Upper lobe of left lung (tissue), 6 donors: Measurements from ENCODE around the gene NFS1. TPM values are rescaled to one million over a fixed set of nuclear protein-coding genes. Genes with fewer than 3 reads are reported as not detected.

Experiments used
- ATAC-seq, 2 donors: fragments of 200-7000 bp; cut with Tn5 transposase; one replicate each; pipeline ENCODE4 v1.9.1; 2022; ENCODE audit warnings: mild to moderate bottlenecking in 2 of 2, moderate library complexity in 2 of 2; ENCODE audit not compliant: low FRiP score in 2 of 2
- DNase-seq, 2 donors: peaks; one replicate each; pipeline ENCODE4 v3.0.0-alpha.2; 2019 to 2020
- H3K27ac ChIP-seq, 4 donors: fragments of 200-600 bp; sonication (generic); one replicate each; pipeline ENCODE4 v1.5.1; 2016 to 2019
- H3K27me3 ChIP-seq, 4 donors: fragments of 200-600 bp; sonication (generic); one replicate each; pipeline ENCODE4 v1.5.1; 2017 to 2019
- H3K36me3 ChIP-seq, 4 donors: fragments of 200-600 bp; sonication (generic); one replicate each; pipeline ENCODE4 v1.5.1; 2016 to 2019
- H3K4me1 ChIP-seq, 4 donors: fragments of 200-600 bp; sonication (generic); one replicate each; pipeline ENCODE4 v1.5.1; 2018 to 2019
- H3K4me3 ChIP-seq, 4 donors: fragments of 200-600 bp; sonication (generic); one replicate each; pipeline ENCODE4 v1.5.1; 2017 to 2019; ENCODE audit warnings: mild to moderate bottlenecking in 2 of 4, moderate library complexity in 1 of 4
- H3K9me3 ChIP-seq, 4 donors: fragments of 200-600 bp; sonication (generic); one replicate each; pipeline ENCODE4 v1.5.1; 2018 to 2019
- CTCF ChIP-seq, 6 experiments: fragments of 450-650 bp in 4 of 6; fragments of 200-600 bp in 2 of 6; sonication (generic) in 2 of 6; IDR thresholded peaks; one replicate each; pipeline ENCODE4 v1.5.1; 2016 to 2019; ENCODE audit warnings: antibody characterized with exemption in 6 of 6
- EP300 ChIP-seq, 4 donors: sonication (generic); formaldehyde crosslinking; IDR thresholded peaks; one replicate each; pipeline ENCODE4 v1.5.1; 2017; ENCODE audit warnings: antibody characterized with exemption in 4 of 4, control low read depth in 2 of 4
- POLR2A ChIP-seq, 4 donors: fragments of 450-650 bp; IDR thresholded peaks; one replicate each; pipeline ENCODE4 v1.5.1; 2016 to 2017; ENCODE audit warnings: antibody characterized with exemption in 4 of 4, mild to moderate bottlenecking in 2 of 4
- POLR2AphosphoS5 ChIP-seq, 2 donors: sonication (generic); formaldehyde crosslinking; IDR thresholded peaks; one replicate each; pipeline ENCODE4 v1.5.1; 2017; ENCODE audit warnings: antibody characterized with exemption in 2 of 2
- WGBS, 2 donors: methylation state at CpG; one replicate each; pipeline ENCODE4 v1.1.5; 2017 to 2018; 5-methylcytosine and 5-hydroxymethylcytosine counted together
- total RNA-seq, 6 donors: library from RNA; depleted of rRNA in 4 of 6; stranded (reverse); fragments of >200 nt in 4 of 6; gene quantifications; one replicate each; pipeline versions ENCODE4 v1.1.0 to v1.2.1, GENCODE V29; 2016 to 2021
- donor health status: DM: no; HTN: no; CAD: no; lungs with moderate emphysema.
- donor health status: DM: no; HTN: yes; CAD: no; lungs with severe emphysema.

NFS1 gene
- total RNA-seq, 6 donors from 2014 or later, result 16.2 to 90.1 (median 22.6) TPM

GRCh38 chr20:35739294-35740163 lies 40.4 kb upstream of the NFS1 start:
- Histone ChIP-seq H3K4me1 (peaks cover 62 to 75% (median 67%) of the 10 kb centered on the region in 4 donors), H3K27me3 (no peaks in the 10 kb centered on the region), H3K9me3 (no peaks in the 10 kb centered on the region), H3K36me3 (peaks cover 37 to 62% (median 49%) of the 10 kb centered on the region in 4 donors), H3K4me3 (peak overlapping the region in 3 of 4 donors; percentile 64 to 86 (median 70)), H3K27ac (peak overlapping the region in 2 of 4 donors; percentile 99)
- DNase-seq (no peak), ATAC-seq (no peak)
- 41% methylated on average over 7 of the region's 7 CpGs for WGBS, 2 donors
- TF ChIP-seq EP300 (IDR thresholded peaks at IDR 0.05) (no peak), CTCF (IDR thresholded peaks at IDR 0.05) (peak in 4 of 6 experiments; percentile 10 to 32 (median 26)), POLR2A (IDR thresholded peaks at IDR 0.05) (no peak), POLR2AphosphoS5 (IDR thresholded peaks at IDR 0.05) (peak in 1 of 2 donors; percentile 7)

DNA sequence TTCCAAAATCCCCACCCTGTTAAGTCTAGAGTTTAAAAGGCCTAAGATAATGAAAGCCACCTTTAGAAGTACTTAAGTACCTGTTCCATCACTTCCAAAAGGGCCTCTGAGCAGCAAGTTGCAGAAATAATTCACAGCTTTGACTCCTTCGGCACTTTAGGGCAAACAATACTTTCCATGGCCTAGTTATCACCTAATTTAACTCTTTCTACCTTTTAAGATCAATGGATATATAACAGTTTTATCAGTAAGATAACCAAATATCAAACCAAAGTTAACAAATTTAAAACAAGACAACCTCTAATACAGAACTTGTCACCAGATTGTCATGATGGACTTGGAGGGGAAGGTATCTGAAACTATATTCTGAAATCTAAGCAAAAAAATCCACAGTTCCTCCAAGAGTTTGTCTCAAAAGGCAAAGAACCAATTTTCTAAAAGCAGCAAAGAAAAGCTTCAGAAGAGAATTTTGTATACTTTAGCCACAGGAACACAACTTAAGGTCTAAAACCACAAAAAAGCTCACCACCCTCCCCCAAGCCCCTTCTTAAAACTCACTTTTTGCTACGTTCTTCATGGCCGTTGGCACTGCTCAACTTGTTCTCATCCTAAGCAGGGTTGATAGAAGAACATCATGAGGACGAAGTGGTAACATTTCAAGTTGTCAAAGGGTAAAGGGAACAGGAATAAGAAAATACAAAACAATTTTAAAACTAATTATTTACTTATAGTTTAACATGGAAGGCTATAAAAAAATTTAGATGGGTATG lies 39.4 kb upstream of the NFS1 start:
- DNase-seq (no peak), ATAC-seq (no peak)
- TF ChIP-seq EP300 (IDR thresholded peaks at IDR 0.05) (no peak), POLR2AphosphoS5 (IDR thresholded peaks at IDR 0.05) (no peak), CTCF (IDR thresholded peaks at IDR 0.05) (no peak), POLR2A (IDR thresholded peaks at IDR 0.05) (no peak)
- Histone ChIP-seq H3K36me3 (peaks cover 37 to 72% (median 55%) of the 10 kb centered on the region in 4 donors), H3K9me3 (no peaks in the 10 kb centered on the region), H3K4me1 (peaks cover 66 to 77% (median 72%) of the 10 kb centered on the region in 4 donors), H3K27me3 (no peaks in the 10 kb centered on the region), H3K27ac (peak overlapping the region in 2 of 4 donors; percentile 14 to 99), H3K4me3 (peak overlapping the region in 1 of 4 donors; percentile 86)
- 49 to 52% methylated on average over 4 of the region's 4 CpGs for WGBS, 2 donors

DNA sequence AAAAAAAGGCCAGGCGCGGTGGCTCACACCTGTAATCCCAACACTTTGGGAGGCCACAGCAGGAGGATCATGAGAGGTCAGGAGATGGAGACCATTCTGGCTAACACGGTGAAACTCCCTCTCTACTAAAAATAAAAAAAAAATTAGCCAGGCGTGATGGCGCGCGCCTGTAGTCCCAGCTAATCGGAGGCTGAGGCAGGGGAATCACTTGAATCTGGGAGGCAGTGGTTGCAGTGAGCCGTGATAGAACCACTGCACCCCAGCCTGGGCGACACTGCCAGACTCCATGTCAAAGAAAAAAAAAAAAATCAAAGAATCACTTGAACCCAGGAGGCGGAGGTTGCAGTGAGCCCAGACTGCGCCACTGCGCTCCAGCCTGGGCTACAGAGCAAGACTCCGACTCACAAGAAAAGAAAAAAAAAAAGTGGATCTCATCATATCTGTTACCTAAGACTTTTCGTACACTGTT lies 38.7 kb upstream of the NFS1 start:
- Histone ChIP-seq H3K27me3 (no peaks in the 10 kb centered on the region), H3K4me3 (no peak overlapping the region), H3K4me1 (peaks cover 62 to 77% (median 67%) of the 10 kb centered on the region in 4 donors), H3K27ac (no peak overlapping the region), H3K36me3 (peaks cover 37 to 78% (median 62%) of the 10 kb centered on the region in 4 donors), H3K9me3 (no peaks in the 10 kb centered on the region)
- TF ChIP-seq EP300 (IDR thresholded peaks at IDR 0.05) (no peak), CTCF (IDR thresholded peaks at IDR 0.05) (no peak), POLR2AphosphoS5 (IDR thresholded peaks at IDR 0.05) (no peak), POLR2A (IDR thresholded peaks at IDR 0.05) (no peak)
- ATAC-seq (no peak), DNase-seq (peak in 1 of 2 donors; percentile 22)
- 94 to 95% methylated on average over 15 of the region's 15 CpGs for WGBS, 2 donors

- H3K4me1 ChIP-seq, result peaks cover 70 to 97% (median 82%) of the 10 kb centered on the region in 4 donors
Measured at GRCh38 chr20:35735826-35736470, 36.8 kb upstream of the NFS1 start.

More at GRCh38 chr20:35735826-35736470, 36.8 kb upstream of the NFS1 start:
- DNase-seq, result no peak
- Histone ChIP-seq H3K4me3 (no peak overlapping the region), H3K27me3 (no peaks in the 10 kb centered on the region), H3K36me3 (peaks cover 44 to 98% (median 81%) of the 10 kb centered on the region in 4 donors), H3K9me3 (no peaks in the 10 kb centered on the region), H3K27ac (no peak overlapping the region)
- ATAC-seq, result no peak
- no peak for TF ChIP-seq POLR2A (IDR thresholded peaks at IDR 0.05)
- TF ChIP-seq EP300 (IDR thresholded peaks at IDR 0.05), result no peak
- TF ChIP-seq CTCF (IDR thresholded peaks at IDR 0.05), result no peak
- no peak for TF ChIP-seq POLR2AphosphoS5 (IDR thresholded peaks at IDR 0.05)
- 51 to 54% methylated on average over 7 of the region's 7 CpGs for WGBS, 2 donors
